ENCODE results near the gene PDE11A.

PDE11A gene

DNA sequence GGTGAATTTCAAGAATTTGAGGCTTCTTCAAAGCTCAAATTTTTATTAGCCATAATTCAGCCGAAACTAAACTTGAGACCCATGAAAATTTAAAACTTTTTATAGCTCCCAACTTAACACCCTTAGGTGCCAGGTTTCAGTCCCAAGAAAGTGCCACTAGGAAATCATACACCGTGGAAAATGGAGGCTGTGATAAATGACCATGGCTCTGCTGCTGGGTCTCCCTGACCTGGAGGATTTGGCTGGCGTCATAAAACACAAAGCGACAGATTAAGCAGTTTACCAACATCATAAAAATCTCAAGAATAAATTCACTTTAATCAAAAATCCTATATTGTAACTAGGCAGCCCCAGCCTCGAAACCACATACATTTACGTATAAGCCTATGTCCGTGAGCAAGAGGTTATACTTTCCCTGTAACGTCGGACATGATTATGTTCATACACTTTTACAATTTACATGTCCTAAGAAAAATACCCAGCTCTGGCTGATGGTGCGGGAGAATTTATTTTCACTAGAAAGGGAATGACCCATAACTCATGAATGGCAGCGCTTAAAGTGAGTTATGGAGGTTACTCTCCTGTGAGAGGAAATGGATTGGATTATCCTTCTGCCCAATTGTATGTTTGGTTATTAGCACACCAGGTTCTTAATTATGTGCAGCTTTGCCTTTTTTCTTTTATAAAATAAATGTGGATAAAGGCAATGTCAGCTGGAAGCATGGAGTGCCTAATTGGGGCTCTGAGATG, 350.6 kb downstream of the PDE11A start:
- no peak for DNase-seq

DNA sequence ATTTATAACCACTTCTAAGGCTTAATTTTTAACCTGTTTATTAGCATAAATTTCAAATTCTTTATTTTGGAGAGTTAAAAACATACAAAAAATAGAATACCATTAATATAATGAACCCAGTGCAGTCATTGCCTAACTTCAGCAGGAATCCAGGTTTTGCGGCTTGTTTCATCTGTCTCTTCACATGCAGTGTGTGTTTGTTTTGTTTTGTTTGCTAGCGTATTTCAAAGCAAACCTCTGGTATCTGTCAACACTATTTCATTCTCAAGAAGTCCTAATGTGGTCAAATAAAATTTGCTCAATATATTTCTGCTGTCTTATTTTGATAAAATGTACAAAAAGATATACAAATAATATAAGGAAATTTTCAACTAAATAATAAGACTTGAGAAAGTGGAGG, 351.5 kb downstream of the PDE11A start:
- DNase-seq, result no peak

DNA sequence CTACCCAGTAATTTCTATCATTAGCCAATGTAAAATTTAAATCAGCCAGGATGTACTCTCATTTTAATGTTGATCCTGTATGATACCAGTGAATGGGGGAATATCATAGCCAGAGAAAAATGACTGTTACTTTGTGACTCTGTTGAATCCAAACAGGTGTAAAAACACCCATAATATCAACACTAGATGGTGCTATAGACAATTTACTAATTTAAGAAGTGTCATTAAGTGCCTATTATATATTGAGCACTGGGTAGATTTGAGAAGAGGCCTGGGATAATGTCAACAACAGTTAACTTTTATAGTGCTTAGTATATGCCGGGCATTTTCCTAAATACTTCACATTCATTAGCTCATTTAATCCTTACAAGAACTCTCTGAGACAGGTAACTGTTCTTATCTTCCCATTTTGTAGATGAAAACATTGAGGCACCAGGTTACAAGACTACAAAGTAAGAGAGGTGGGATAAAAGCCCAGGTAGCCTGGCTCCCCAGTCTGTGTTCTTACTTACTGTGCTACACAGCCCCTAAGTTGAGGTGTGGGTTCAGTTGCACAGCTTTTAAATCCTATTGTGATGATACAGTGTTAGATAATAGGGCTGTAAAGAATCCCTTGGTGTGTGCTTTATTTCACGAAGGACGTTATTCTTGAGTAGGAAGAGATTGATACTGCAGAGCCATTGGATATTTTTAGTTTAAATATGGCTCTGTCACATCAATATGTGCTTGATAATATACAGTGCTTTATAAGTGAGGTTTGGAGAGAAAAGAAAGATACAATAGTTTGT, 354.6 kb downstream of the PDE11A start:
- no peak for DNase-seq

DNA sequence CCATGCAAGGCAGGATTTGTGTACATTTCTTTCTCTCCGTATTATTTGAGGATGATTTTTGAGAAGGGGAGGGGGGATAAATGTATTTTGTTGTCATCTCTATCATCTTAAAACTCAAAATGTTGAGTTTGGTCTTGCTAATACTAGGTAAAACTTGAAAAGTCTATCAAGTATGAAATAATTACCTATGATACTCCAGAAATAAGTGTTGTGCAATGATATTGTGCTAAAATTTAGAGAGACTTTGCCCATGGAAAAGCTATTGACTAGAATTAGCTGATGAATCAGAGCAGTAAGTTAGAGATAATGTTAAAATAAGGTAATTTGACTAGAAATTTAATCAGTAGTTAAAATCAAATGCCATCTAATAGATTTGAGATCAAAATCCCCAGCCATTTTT, 356.1 kb downstream of the PDE11A start:
- no peak for DNase-seq

DNA sequence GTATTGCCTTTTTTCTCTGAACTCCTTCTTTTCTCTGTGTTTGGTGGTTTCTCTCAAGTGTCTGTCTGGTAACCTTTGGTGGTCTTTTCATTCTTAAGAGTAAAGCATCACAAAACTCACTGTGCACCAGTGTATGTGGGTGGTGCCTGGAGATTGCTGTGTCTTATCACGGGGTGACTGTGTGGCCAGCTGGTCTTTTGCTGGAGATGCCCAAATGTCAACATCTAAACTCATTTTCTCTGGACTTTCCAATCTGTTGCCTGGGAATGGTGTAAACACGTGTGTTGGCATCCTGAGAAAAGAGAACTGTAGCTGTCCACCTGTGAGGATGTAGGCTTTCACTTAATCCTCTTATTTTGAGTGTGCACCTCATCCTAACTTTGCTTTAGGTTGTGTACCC, 356.8 kb downstream of the PDE11A start:
- DNase-seq, result no peak

DNA sequence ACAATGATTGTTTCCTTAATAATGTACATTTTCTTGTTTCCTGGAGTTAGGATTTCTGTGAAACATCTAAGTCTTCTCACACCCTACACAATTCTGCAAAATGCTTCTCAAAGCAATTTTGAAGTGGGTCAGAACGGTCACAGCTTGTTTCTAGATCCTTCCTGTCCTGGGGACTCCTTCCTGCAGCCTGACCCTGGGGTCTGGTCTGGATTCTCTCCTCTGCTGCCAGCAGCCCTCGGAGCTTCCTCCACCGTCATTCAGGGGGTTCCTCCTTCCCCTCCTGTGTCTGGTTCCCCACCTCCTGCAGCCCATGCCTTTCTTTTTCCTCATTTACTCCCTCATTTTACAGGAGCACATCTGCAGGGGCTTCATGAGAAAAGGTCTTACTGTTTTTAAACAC, 357.9 kb downstream of the PDE11A start:
- DNase-seq, result no peak

DNA sequence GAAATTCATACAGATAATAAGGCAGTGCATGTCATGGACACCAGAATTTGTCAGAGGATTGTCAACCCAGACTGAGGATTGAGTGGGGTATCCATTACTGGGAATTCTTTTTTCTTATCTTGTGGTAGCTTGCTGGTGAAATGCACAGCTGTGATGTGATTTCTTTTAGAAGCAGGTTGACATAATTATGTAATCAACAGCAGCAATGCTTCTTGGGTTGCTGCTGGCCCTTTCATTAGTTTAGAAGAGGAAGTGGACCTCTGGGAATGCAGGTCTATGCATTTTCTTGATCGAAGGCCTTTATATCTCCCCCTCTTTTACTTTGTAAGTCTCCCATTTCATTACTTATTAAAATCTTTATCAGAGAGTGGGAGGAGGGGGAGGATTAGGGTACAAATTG, 360.1 kb downstream of the PDE11A start:
- no peak for DNase-seq

DNA sequence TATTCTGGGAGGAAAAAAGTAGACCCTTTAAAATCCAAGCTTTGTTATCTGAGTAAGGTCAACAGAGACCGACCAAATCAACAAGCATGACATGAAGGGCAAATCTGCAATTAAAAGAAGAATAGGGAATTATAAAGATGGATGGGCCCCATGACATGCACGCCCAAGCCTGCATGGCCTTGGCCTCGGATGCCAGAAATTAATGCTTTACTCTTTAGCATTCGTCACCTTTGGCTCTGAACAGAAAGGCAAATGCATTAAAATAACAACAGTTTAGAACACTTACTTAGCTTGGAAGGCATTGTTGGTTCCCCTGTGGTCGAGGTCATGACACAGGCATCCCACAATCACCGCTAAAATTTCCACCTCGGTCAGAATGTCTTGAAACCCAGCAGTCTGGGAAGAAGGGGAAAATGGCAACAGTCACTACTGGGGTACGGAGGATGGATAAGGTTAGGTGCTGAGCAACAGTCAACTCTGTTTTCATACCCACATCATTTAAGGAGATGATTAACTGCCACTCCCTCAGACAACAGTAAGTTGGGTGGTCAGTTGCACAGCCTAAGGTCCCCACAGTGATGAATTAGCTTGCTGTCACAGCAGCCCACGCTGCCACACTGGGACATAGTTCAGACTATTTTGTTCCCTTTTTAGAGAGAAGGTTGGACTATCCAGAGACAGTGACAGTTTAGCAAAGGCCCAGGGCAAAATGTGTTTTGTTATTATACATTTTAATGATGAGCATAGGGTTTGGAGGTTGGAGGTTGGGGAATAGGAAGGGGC, 360.9 kb downstream of the PDE11A start:
- no peak for DNase-seq

DNA sequence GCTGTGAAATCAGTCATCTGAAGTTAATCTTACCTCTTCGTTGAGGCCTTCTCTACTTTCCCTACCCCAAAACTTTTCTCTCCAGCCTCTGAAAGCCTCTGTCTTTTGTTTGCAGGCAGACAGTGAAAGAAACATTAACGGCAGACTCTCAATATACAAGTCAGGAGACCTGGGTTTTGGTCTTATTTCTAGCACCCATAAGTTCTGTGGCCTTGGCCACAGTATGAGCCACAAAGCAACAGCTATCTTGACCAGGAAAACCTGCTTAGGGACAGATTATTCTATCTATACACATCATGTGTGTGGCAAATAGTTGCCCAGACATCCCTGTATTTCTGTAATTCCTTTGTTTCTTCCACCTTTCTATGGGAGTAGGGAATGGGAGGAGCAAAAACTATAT, 361.7 kb downstream of the PDE11A start:
- DNase-seq, result no peak

DNA sequence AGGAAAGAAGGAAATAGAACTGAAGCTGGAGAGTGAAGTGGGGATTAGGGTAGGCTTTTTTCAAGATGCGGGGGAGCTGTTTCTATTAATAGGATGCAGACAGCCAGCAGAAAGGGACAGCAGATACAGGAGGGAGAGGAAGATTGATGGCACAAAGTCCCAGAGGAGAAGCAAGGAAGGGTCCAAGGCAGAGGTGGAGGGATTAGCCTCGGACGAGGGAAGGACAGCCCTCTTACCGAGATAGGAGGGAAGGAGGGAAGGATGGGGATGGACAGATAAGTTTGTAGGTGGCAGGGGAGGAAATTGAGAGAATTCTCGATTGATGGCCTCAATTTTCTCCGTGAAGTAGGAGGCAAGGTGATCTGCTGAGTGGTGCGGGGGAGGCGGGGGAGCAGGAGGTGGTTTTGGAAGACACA, 362.6 kb downstream of the PDE11A start:
- DNase-seq, result no peak

DNA sequence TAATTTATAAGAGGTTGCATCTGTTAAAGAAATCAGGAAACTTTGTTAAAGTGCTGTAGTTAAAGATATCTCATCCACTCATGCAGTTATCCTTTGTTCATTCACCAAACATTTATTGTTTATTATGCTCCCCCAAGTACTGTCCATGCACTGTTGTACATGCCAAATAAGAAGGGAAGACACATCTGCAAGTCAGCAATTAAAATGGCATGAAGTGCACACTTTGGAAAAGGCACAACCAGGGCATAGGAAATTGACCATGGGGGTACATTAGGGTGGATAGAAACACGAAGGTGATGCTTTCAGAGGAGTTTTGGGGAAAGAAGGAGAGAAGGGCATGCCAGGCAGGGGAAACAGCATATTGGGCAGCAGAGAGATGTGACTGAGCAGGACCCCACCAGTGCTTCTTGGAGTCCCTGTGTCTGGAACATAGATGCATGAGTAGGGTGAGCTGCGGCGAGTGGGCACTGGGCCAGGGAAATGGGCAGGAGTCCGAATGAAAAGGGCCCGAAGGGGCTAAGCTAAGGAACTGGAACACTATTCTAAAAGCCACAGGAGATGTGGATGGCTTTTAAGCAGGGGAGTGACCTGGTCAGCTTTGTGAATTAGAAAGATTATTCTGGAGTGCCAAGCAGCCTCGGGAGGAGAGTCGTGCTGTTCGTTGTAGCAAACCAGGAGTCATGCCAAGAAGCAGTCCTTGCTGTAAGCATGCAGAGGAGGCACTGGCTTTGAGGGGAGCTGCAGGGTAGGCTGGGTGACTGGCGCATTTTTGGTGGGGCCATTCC, 363.7 kb downstream of the PDE11A start:
- no peak for DNase-seq

DNA sequence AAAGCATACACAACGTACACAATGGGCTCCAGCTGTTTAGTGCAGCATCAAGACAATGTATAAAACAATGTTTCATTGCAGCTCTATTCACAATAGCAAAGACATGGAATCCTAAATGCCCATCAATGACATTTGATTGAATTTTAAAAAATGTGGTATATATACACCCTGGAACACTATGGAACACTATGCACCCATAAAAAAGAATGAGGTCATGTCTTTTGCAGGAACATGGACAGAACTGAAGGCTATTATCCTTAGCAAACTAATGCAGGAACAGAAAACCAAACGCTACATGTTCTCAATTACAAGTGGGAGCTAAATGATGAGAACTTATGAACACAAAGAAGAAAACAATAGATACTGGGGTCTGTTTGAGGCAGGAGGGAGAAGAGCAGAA, 364.5 kb downstream of the PDE11A start:
- DNase-seq, result no peak

DNA sequence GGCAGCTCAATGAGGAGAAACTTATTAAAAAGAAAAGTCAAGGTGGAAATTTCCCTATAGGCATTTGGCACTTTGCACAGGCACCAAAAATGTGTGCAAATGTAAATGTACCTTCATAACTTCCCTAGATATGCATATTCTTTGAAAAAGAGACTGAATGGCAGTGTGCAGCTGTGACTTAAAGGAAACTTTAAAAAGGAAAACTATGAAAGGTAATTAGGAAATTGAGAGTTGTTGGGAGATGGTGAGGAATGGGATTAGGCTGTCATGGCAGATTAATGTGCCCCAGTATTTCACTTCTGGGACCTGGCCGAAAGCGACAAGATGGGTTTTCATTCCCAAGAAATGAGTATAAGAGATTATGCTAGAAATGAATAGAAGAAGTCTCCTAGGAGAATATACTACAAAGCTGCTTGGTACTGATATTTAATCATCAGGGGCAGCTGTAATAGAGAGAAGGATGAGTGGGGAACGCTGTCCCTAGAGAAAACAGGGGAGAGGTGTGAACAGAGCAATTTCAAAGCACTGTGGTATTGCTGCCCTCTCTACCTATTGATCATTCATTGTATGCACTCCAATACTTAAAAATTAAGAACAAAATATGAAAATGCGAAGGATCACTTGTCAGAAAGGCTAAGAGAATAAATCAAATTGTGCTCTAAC, 366.9 kb downstream of the PDE11A start:
- DNase-seq, result no peak

DNA sequence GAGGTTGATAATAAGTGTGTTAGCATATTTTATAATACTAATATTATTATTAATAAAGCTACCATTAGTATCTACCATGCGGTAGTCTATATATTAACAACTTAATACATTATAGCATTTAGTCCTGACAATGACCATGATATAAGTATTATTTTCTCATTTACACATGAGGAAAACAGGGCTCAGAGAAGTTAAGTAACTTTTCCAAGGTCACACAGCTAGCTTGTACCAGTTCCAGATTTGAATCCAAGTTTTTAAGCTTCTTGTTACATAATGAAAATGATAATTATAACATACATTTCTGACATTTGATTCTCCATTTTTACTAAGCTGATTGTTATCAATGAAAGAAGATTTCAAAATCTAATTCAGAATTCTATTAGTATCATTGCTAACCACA, 369.4 kb downstream of the PDE11A start:
- no peak for DNase-seq

DNA sequence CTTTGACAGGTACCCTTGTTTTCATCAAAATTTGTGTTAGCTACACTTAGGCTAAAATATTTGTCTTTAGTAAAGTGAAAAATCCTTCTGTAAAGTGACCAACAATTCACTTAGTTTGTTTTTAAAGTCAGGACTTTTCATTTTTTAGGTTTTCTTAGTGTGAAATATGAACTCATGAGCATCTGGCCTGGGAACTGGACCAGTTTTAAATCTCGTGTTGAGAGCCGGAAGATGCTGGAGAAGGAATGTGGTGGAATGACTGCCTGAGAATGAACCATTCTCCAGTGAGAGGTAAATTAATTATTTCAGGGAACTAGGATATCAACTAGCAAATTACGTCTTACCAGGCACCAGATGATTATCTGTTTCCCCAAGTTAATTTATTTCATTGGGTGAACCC, 374.3 kb downstream of the PDE11A start:
- no peak for DNase-seq

DNA sequence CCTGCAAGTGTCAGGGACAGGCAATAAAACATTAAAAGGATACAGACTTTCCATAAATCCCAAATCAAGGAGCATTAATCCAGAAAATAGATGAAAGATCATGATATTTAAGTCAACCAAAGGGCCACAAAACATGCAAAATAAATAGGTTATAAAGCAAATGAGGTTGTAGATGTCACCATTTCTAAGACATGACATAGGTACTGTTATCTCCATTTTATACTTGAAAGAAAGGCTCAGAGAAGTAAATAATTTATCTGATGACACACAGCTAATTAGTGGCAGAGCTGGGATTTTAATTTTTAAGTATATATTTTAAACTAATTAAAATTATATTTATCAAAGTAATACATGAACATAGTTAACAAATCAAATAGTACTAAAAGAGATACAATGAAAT, 378.2 kb downstream of the PDE11A start:
- DNase-seq, result no peak

DNA sequence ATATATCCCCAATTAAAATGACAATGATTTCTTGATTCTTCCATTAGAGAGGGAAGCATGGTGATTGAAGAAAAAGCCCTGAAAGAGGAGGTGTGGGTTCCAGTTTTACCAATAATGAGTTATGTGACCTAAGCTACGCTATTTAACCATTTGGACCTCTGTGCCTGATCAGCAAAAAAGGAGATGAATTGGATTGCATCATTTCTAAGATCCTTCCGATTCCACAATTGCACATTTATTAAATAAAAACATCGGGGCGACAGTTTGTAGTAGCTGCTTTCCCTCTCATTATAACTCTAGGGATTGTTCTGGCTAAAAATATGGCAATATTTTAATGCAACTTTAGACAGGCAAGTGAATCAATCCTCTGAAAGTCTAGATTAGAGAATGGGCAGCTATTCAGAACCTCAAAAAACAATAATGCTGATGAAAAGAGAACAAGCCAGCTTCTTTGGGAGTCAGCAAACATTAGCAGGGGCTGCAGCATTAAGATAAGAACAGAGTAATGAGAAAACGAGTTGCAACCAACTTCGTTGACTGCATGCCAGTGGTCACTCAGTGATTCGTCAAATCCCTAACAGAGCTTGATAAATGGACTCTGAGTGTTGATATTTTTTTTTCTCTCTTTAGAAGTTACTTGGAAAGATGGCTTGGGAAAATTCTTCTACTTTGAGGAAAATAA, 378.8 kb downstream of the PDE11A start:
- DNase-seq, result no peak

DNA sequence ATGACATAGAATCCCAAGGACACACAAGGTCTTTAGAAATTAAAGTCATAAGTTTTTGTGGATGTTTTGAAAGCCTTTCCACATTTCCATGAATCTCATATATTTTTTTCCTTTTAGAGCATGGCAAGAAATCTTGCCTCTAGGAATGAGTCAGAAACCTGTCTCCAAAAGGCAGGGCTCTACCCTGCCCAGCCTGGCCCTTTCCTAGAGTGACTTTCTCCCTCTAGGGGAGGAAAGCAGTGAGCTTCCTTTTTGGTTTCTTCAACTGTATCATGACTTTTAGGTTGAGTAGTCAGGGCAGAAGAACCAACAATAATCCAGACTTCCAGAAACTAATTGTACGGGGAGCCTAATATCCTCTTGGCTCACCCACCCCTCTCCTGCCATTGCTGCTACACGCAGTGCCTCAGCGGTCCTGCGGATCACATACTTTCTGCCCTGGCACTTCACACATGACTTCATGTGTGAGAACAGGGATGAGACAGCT, 379.8 kb downstream of the PDE11A start:
- no peak for DNase-seq

DNA sequence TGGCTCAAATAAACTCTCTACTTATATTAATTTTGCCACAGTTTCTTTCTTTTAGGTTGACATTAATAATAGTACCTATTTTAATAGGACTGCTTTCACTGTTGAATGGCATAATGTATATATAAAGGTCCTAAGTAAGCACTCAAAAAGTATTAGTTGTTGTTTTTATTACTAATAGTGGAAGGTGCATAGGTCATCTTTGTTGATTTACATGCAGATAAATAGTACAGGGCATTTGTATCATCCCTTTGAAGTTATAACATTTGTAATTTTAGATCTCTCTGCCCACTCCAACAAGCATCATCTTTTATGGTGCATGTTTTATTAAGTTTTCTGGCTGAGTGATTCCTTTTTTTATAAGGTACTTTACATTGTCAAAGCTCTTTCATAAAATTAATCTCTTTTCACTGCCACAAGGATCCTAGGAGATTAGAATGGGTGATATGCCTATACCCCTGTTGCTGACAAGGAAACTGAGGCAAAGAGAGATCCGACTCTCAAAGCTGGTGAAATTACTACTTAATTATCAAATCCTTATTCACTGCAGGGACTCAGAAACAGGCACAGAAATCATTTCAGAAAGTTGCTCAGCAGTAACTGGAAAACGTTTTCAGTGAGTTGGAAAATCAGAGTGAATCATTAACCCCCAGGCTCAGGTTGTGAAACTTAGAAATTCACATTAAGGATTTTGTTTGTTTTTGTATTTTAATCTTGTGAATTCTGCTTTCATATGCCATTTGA, 380.4 kb downstream of the PDE11A start:
- DNase-seq, result no peak

DNA sequence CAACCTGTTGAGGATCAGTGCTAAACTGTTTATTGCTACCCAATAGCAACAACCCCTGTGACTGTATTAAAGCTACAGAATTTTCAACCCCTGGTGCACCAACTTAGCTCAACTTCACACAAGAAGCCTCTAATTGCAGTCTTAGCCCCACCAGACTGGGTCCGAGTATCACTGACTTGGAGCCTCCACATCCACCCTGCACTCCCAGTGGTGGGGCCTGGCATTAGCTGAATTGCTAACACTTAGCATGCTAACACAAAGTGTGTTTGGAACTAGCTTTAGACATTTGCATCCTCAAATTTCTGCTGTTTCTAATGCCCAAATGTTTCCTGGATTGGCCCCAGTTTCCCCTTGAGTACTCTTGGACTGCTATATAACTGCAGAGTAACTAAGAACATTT, 381.4 kb downstream of the PDE11A start:
- DNase-seq, result no peak

DNA sequence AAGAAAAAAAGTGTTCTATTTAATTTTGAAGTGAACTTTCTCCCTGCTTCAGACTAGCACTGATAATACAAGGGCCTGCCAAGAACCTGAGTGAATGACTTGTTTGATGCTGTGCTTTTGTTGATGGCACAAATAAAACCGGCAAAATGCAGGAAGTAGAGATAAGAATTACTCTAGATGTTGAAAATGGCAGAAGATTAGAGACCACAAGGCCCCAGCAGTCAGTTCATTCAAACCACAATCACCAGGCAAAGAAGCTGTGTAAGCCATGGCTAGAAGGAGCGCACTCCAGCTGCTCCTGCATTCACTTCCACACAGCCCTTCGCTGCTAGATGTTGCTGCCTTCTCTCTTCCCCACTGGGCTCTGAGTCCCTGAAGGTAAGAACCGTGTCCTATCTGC, 383.0 kb downstream of the PDE11A start:
- DNase-seq, result peak; percentile 38

All from GDM1 (cell line).